Sigmoid colon (tissue), 4 donors: ENCODE data around the gene RAB4B.

Source experiments
- CTCF ChIP-seq, 4 experiments: fragments of 450-650 bp in 3 of 4; fragments of 200-600 bp in 1 of 4; IDR thresholded peaks; one replicate each; pipeline ENCODE4 v1.5.1; 2016 to 2019; ENCODE audit warnings: antibody characterized with exemption in 4 of 4, mild to moderate bottlenecking in 3 of 4, moderate library complexity in 2 of 4
- POLR2AphosphoS5 ChIP-seq, 4 donors: sonication (generic); formaldehyde crosslinking; IDR thresholded peaks; one replicate each; pipeline ENCODE4 v1.6.1; 2017; ENCODE audit warnings: antibody characterized with exemption in 4 of 4

GRCh38 chr19:40781140-40781539 lies 3.1 kb downstream of the RAB4B start:
- TF ChIP-seq CTCF (IDR thresholded peaks at IDR 0.05) (no peak), POLR2AphosphoS5 (IDR thresholded peaks at IDR 0.05) (no peak)
